ENCODE data around the gene TPM4.

The TPM4 gene

DNA sequence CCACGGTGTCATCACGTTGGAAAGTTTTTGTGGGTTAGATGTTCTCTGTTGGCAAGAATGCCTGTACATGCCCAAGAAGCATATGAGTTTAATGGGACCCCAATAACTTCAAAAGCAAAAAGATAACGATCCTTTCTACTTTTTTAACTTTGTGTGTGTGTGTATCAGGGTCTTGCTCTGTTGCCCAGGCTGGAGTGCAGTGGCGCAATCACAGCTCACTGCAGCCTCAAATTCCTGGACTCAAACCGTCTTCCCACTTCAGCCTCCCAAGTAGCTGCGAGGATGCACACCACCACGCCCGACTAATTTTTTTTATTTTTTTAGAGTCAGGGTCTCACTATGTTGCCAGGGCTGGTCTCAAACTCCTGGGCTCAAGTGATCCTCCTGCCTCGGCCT, 34.3 kb upstream of the TPM4 start:
- DNase-seq (ENCODE audit: low read depth): no peak

GRCh38 chr19:16042533-16043085, 33.7 kb upstream of the TPM4 start:
- no peak for DNase-seq (ENCODE audit: low read depth)

GRCh38 chr19:16043156-16043757, 33.0 kb upstream of the TPM4 start:
- no peak for DNase-seq (ENCODE audit: low read depth)

- no peak for DNase-seq (ENCODE audit: low read depth)
These were observed 31.5 kb upstream of the TPM4 start for GRCh38 chr19:16044746-16045145.

GRCh38 chr19:16045171-16045570, 31.1 kb upstream of the TPM4 start:
- DNase-seq (ENCODE audit: low read depth): no peak

DNA sequence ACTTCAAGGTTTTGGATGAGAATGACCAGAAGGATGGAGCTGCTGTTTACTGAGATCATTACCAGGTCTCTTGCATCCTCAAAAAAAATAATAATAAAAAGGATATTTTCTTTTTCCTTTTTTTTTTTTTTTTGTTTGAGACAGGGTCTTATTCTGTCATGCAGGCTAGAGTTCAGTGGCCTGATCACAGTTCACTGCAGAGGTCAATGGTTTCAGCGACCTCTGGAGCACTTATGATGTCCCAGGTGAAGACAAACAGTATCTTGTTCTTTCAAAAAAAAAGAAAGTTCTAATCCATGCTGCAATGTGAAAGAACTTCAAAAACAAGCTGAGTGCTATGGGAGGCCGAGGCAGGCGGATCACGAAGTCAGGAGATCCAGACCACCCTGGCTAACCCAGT, 30.4 kb upstream of the TPM4 start:
- DNase-seq (ENCODE audit: low read depth): no peak

GRCh38 chr19:16048583-16048982, 27.7 kb upstream of the TPM4 start:
- no peak for DNase-seq (ENCODE audit: low read depth)

DNA sequence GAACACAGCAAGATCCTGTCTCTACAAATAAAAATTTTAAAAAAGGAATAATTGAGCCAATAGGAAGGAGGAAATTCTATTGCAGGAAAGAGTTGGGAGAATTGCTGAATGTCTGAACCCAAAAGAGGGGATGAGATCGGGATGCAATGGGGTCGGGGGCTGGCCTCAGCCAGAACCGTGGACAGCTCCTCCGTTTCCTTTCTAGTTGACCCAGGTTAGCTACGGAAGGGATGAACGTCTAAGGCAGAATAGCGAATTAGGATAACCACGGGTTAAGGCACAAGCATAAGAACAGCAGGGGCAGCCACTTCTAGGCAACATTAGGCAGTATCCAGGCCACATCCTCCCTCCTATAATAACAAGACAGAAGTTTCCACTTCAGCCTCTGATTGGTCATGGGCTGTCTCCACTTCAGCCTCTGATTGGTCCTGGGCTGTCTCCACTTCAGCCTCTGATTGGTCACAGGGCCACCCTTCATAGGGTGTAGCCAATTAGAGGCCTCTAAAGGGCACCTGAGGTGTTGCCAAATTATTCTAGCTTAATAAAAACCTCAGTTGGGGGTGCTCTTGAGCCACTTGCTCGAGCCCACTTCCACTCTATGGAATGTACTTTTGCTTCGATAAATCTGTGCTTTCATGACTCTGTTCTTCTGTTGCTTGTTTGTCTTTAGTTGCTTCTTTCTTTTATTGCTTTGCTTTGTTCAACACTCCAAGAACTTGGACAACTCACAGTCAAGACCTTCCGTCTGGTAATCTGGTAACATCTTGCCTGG, 24.9 kb upstream of the TPM4 start:
- DNase-seq (ENCODE audit: low read depth): no peak

- DNase-seq (ENCODE audit: low read depth): no peak
These were observed 23.9 kb upstream of the TPM4 start for GRCh38 chr19:16052353-16052752.

- no peak for DNase-seq (ENCODE audit: low read depth)
These were observed 19.2 kb upstream of the TPM4 start for GRCh38 chr19:16057062-16057461.

DNA sequence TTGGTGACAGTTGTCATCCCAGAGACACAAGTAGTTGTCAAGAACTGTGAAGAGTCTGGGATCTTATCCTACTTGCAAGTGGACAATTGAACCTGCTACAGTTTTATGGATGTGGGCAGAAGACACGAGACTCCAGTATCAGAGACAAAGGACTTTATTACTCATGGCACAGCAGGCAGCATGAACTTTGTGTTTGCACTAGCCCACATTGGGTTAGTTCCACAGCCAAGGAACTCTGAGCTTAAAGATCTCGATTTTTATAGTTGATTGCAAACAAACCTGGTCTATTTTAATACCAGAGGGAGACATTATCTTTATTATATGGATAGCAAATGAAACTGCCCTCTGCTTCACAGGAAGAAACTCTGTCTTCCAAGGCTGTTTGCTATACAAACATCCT, 16.0 kb upstream of the TPM4 start:
- no peak for DNase-seq (ENCODE audit: low read depth)

GRCh38 chr19:16061943-16062342, 14.4 kb upstream of the TPM4 start:
- no peak for DNase-seq (ENCODE audit: low read depth)

- DNase-seq (ENCODE audit: low read depth): peak; percentile 62
These were observed 13.5 kb upstream of the TPM4 start for GRCh38 chr19:16062789-16063188.

DNA sequence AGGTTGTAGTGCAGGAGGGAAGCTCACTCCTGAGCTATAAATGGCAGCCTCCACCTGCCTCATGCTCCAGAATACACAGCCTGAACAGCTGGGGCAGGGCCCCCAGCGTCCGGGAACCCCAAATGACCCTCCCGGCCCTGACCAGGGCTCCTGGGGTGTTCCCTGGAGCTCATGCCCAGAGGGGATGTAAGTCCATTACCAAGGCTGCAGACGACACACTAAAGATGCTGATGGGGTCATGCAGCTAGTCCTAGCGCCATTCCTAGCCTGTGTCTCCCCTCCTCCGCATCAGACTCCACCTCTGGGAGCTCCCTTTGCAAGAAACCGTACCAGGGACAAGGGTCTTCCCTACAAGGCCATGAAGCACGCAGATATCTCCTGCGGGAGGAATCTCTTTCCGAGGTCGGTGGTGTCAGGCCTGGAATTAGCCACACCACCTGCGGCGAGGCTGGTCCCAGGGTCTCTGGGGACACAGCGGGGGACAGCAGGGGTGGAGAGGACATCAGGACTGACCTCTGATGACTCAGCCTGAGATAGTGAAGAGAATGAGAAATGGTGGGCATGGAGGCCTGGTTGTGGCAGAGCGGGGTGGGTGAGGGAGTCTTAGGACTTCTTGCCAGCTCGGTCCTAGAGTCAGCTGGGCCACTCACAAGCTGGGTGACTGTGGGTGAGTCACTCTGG, 11.9 kb upstream of the TPM4 start:
- no peak for DNase-seq (ENCODE audit: low read depth)

- DNase-seq (ENCODE audit: low read depth): no peak
These were observed 9.6 kb upstream of the TPM4 start for GRCh38 chr19:16066611-16067104.

DNA sequence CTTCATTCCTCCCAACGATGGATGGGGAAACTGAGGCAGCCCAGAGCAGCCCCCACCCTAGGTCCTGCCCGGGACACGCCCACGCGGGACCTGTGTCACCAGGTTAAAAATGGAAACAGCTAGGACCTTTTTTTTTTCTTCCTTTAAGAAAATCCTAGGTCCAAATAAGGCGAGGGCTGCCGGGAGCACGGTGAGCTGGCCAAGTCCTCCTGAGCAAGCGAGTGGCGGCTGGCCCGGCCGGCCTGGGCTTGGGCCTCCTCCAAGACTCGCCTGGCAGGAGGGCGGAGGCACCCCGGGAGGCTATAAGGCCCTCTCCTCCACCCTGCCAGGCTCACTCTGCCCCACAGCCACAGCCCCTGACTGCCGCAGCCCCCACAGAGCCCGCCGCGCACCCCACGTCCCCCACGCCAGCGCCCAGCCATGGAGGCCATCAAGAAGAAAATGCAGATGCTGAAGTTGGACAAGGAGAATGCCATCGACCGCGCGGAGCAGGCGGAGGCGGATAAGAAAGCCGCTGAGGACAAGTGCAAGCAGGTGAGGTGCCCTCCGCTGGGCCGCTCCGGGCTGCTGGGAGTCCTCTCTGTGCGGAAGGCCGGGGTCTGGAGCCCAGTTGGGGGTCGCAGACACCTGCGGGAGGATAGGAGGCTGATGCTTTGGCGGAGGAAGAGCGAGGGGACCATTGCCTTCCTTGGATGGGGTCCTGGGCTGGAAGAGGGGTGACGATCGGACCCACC, 8.9 kb upstream of the TPM4 start:
- no peak for DNase-seq (ENCODE audit: low read depth)

DNA sequence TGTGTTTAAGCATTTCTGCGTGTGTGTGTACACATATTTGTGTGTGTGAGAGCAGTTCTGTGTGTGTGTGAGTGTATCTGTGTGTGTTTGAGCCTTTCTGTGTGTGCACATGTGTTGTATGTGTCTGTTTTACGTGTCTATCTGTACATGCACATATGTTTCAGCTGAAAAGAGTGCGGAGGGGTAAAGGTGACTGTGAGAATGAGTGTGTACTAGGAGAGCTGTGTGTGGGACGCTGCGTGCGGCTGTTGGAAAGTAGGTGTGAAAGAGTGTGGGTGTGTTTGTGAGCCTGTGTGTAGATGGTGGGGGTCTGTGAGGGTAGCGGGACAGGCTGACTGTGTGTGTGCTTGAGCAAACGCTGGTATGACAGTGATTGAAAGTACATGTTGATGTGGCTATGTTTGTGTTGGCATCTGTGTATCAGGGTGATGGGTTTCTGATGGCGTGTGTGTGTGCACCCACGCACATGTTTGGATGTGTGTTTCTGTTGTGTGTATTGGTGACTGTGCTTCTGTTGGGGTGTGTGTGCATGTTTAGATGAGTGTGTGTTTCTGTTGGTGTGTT, 7.5 kb upstream of the TPM4 start:
- DNase-seq (ENCODE audit: low read depth): no peak

GRCh38 chr19:16069813-16070365, 6.4 kb upstream of the TPM4 start:
- no peak for DNase-seq (ENCODE audit: low read depth)

DNA sequence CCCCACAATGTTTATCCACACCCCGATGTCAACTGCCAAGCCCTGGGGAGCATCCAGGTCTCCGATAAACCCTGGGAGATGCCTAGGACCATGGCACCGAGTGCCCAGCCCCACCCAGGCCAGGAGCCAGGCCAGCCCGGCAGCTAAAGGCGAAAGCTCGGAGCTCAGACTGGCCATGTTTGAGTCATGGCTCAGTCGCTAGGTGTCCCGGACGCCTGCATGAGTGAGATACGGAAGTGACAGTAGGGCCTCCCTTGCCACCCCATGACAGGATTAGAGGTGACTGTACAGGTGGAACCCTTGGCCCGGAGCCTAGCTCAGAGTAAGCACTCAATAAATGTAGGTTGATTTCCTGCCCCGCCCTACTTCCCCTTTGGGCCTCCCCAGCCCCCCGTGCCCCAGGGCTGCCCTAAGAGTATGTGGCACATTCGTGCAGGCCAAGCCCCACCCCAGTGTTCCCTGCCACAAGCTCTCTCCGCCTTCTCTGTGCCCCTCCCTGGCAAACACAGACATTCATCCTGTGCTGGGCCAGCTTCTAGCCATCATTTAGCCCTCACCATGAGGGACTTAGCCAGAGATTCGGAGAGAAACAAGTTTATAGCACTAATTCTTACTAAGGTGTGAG, 5.8 kb upstream of the TPM4 start:
- peak; percentile 79 for DNase-seq (ENCODE audit: low read depth)

DNA sequence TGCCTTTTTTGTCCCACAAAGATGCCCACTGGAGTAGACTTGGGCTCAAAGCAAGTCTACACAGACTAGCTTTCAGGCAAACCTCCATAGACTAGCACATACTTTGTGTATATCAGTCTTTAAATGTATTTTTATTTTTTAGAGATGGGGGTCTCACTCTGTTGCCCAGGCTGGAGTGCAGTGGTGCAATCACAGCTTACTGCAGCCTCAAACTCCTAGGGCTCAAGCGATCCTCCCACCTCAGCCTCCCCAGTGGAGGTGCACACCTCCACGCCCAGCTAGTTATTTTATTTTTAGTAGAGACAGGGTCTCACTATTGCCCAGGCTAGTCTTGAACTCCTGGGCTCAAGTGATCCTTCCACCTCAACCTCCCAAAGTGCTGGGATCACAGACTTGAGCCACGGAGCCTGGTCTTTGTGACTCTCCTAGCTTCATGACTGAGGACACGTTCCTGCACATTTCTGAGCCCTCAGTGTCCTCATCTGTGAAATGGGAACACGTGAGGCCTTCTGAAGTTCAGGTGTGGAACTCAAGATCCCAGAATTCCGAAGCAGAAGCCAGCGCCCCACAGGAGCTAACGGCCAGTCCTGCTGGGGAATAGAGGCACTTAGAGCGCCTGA, 5.1 kb upstream of the TPM4 start:
- DNase-seq (ENCODE audit: low read depth): no peak

DNA sequence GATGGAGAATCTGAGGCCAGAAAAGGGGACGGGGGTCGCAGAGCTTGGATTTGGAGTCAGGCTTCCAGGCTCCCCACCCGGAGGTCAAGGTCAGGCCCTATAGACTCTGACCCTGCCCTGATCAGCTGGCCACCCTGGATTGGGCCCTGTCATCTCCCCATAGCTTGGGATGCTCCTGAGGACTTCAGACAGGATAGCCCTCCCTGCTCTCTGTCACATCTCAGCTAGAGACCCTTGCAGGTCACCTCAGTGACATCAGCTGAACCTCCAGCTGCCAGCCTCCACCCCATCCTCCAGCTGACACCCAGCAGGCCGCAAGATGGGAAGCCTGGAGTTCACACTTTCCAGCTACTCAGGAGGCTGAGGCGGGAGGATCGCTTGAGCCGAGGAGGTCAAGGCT, 2.8 kb upstream of the TPM4 start:
- no peak for DNase-seq (ENCODE audit: low read depth)
